ENCODE data around the gene MT3.

Gene MT3

DNA sequence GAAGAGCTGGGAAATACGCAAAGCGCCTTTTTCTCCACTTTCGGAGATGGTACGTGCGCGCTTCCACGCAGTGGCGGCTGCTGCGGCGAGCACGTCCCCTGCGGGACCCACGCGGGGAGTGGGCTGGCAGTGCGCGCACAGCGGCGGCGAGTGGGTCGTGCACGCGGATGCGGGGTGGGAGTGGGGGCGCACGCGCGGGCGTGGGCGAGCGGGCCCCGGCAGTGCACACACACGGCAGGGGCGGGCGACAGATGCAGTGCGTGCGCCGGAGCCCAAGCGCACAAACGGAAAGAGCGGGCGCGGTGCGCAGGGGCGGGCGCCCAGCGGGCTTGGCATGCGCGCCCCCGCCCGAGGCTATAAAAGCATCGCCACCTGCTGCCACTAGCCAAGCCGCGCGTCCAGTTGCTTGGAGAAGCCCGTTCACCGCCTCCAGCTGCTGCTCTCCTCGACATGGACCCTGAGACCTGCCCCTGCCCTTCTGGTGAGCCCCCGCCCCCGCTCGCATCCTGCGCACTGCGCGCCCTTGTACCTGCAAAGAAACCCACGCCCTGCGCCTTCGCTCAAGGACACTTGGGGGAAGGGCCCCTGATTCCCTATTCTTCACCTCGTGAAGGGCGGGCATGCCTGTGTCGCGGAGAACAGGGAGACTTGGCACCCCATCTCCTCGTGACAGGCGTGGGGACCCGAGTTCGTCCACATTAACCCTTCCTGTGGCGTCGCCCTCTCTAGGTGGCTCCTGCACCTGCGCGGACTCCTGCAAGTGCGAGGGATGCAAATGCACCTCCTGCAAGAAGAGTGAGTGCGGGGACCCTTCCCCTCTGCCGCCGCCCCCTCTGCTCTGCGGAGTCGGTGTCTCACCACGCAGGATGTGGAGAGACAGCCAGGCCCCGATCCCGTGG is at the start of gene MT3:
TSS of gene MT3 (plus strand) at position 388 of the 899 bp plus-strand sequence. CDS start at position 451, 63 bp downstream.
- H3K27me3 Mint-ChIP-seq = no peaks in the 10 kb centered on the region
- H3K9me3 Mint-ChIP-seq (ENCODE audit: low read depth) = no peaks in the 10 kb centered on the region
- no peaks in the 10 kb centered on the region for H3K36me3 Mint-ChIP-seq
- peak within 1 kb of the TSS; percentile 90 for H3K4me3 Mint-ChIP-seq
- no peak within 1 kb of the TSS for H3K27ac Mint-ChIP-seq
- peaks cover 14% of the 10 kb centered on the region for H3K4me1 Mint-ChIP-seq (ENCODE audit: low read depth)

GRCh38 chr16:56539656-56540055 is 49.7 kb upstream of the MT3 start:
- H3K9me3 Mint-ChIP-seq (ENCODE audit: low read depth) = no peaks in the 10 kb centered on the region
- H3K27ac Mint-ChIP-seq = no peak overlapping the region
- H3K4me1 Mint-ChIP-seq (ENCODE audit: low read depth) = no peaks in the 10 kb centered on the region
- peaks cover 2% of the 10 kb centered on the region for H3K36me3 Mint-ChIP-seq
- H3K4me3 Mint-ChIP-seq = no peak overlapping the region
- peaks cover 8% of the 10 kb centered on the region for H3K27me3 Mint-ChIP-seq

GRCh38 chr16:56542039-56542438 is 47.3 kb upstream of the MT3 start:
- peaks cover 8% of the 10 kb centered on the region for H3K27me3 Mint-ChIP-seq

DNA sequence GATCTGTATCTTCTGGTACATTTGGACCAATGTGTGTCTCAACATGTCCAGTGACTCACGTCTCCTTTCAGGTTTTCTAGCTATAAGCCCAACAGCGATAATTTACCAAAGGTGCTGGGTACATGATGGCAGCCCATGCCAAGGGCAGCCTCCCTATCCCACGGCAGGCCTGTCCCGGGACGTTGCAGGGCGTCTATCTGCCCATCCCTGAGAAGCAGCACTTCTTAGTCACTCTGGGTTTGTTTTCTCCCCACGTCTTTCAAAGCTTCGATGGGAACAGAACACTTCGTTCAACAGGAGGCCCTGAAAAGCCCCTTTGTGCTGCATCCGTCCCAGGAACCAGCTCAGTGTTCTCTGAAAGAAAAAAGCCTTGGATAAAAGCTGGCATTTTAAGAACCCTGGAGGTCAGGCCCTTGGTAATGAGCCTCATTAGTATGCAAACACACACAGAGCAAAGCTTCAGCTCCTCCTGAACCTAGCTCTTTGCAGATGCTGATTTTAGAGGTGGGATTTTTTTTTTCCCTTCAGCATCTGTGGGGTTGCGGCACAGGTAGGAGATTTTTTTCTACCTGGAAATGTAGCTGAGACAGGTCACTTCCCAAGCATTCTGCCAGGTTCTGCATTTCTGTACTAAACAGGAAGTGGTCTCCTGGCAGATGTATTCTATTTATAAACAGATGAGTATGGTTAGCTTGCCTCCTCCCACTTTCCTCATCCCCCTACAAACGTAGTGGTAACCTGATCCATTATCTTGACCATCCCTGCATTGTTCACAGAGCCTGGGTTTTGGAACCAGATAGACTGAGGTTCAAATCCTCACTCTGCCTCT is 42.0 kb upstream of the MT3 start:
- no peak overlapping the region for H3K4me3 Mint-ChIP-seq
- H3K4me1 Mint-ChIP-seq (ENCODE audit: low read depth) = peaks cover 19% of the 10 kb centered on the region
- peaks cover 2% of the 10 kb centered on the region for H3K36me3 Mint-ChIP-seq
- no peaks in the 10 kb centered on the region for H3K9me3 Mint-ChIP-seq (ENCODE audit: low read depth)
- H3K27me3 Mint-ChIP-seq = no peaks in the 10 kb centered on the region
- H3K27ac Mint-ChIP-seq = no peak overlapping the region

More at GRCh38 chr16:56542039-56542438, 47.3 kb upstream of the MT3 start:
- Mint-ChIP-seq H3K4me1 (ENCODE audit: low read depth) (peaks cover under 1% of the 10 kb centered on the region), H3K4me3 (no peak overlapping the region), H3K27ac (no peak overlapping the region), H3K36me3 (peaks cover 2% of the 10 kb centered on the region), H3K9me3 (ENCODE audit: low read depth) (no peaks in the 10 kb centered on the region)

- Mint-ChIP-seq H3K27ac (no peak overlapping the region), H3K4me1 (ENCODE audit: low read depth) (peaks cover 19% of the 10 kb centered on the region), H3K4me3 (no peak overlapping the region), H3K27me3 (no peaks in the 10 kb centered on the region), H3K9me3 (ENCODE audit: low read depth) (no peaks in the 10 kb centered on the region), H3K36me3 (peaks cover 2% of the 10 kb centered on the region)
Measured at GRCh38 chr16:56547949-56548567, 41.3 kb upstream of the MT3 start.

- Mint-ChIP-seq H3K9me3 (ENCODE audit: low read depth) (no peaks in the 10 kb centered on the region), H3K27ac (no peak overlapping the region), H3K27me3 (peaks cover 2% of the 10 kb centered on the region), H3K4me1 (ENCODE audit: low read depth) (peaks cover 19% of the 10 kb centered on the region), H3K4me3 (no peak overlapping the region), H3K36me3 (peaks cover 2% of the 10 kb centered on the region)
Measured at GRCh38 chr16:56549161-56549560, 40.2 kb upstream of the MT3 start.

DNA sequence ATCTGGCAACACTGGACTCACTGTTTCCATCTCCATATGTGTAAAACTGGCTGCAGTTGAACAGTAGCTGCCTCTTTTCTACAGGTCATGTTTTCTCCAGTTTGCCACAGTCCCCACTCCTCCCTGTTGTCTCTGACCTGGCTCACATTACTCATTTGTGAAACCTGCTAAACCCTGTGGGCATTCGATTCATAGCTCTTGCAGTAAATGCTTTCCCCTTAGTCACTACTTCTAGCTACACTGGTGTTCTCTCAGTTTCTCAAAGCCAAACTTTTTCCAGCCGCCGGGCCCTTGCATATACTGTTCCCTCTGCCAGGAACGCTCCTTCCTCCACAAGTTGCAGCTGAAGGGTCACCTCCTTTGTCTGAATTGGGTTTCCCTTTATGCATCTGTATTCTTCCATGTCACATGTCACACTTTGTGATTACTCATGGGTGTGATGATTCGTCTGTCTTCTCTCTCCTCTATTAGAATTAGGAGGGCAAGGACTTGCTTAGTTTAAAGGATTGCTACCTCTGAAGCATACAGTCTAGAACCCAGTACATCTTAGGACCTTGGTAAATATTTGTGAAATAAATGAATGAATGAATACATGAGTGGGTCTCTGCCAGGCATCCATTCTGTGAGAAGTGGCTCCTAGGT is 39.5 kb upstream of the MT3 start:
- H3K9me3 Mint-ChIP-seq (ENCODE audit: low read depth) = no peaks in the 10 kb centered on the region
- peak overlapping the region; percentile 28 for H3K27ac Mint-ChIP-seq
- peaks cover 2% of the 10 kb centered on the region for H3K27me3 Mint-ChIP-seq
- H3K36me3 Mint-ChIP-seq = peaks cover 2% of the 10 kb centered on the region
- no peak overlapping the region for H3K4me3 Mint-ChIP-seq
- peaks cover 19% of the 10 kb centered on the region for H3K4me1 Mint-ChIP-seq (ENCODE audit: low read depth)

DNA sequence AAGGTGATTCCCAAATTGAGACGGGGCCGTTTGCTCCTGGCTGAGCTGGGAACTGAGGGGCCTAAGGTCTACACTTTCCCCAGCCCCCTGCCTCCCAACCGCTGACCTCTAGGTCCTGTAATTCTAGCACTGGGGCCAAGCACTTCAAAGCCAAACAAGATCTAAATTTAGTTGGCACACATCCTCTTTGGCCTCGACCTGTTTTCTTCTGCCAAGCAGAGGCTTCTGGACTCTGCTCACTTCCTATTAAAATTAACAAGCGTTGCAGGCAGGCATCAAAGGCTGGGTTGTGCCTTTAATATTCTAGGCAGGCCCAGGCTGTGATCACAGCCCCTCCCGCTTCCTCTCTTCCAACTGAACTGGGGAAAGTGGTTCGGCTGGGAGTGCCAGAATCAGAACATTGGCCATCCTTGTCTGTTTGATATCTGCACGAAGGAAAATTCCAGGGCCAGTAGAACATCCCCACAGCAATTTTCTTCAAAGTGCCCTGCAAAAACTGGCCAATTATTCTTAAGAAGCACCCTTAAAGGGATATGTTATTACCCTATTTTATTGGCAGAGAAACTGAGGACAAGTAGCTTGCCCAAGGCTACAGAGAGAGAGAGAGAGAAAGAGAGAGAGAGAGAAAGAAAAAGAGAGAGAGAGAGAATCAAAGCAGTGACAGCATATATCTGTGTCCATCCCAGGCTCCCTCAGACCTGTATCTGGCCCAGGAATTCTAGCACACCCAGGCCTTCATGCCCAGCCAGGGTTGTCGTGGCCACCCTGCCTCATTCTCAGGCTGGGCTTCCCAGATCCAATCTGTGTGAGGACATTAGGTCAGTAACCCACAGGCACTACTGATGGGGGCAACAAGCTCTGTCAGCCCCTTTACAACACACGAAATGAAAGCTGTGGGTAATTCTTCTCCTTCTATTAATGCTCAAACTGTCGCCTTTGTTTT is 37.3 kb upstream of the MT3 start:
- peaks cover 4% of the 10 kb centered on the region for H3K27me3 Mint-ChIP-seq
- no peak overlapping the region for H3K4me3 Mint-ChIP-seq
- H3K27ac Mint-ChIP-seq = no peak overlapping the region
- peaks cover 18% of the 10 kb centered on the region for H3K4me1 Mint-ChIP-seq (ENCODE audit: low read depth)
- no peaks in the 10 kb centered on the region for H3K9me3 Mint-ChIP-seq (ENCODE audit: low read depth)
- peaks cover 2% of the 10 kb centered on the region for H3K36me3 Mint-ChIP-seq

GRCh38 chr16:56554441-56554840 is 34.9 kb upstream of the MT3 start:
- Mint-ChIP-seq H3K4me3 (no peak overlapping the region), H3K27ac (no peak overlapping the region), H3K36me3 (peaks cover 2% of the 10 kb centered on the region), H3K27me3 (peaks cover 4% of the 10 kb centered on the region), H3K4me1 (ENCODE audit: low read depth) (peaks cover 5% of the 10 kb centered on the region), H3K9me3 (ENCODE audit: low read depth) (no peaks in the 10 kb centered on the region)

DNA sequence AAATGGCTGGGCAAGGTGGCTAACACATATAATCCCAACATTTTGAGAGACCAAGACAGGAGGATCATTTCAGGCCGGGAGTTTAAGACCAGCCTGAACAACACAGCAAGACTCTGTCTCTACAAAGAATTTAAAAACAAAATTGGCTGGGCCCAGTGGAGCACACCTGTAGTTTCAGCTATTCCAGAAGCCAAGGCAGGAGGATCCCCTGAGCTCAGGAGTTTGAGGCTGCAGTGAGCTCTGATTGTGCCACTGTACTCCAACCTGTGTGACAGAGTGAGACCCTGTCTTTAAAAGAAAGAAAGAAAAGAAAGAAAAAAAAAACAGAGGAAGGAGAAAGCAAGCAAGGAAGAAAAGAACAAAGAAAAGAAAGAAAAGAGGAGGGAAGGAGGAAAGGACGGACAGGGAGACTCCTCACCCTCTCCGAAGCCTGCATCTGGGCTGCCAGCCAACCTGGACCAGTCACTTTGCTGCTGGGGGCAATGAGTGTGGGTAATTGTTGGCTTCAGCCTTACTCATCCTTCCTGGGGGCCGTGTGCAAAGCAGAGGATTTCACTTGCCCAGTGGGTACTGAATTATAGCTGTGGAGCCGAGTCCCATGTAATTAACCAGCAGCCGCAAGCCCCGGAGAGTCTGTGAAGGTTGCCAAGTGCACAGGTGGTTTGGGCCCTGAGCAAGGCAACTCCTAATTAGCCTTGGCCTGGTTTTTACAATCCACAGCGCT is 31.1 kb upstream of the MT3 start:
- H3K9me3 Mint-ChIP-seq (ENCODE audit: low read depth) = no peaks in the 10 kb centered on the region
- no peaks in the 10 kb centered on the region for H3K36me3 Mint-ChIP-seq
- H3K4me1 Mint-ChIP-seq (ENCODE audit: low read depth) = no peaks in the 10 kb centered on the region
- peaks cover 10% of the 10 kb centered on the region for H3K27me3 Mint-ChIP-seq
- H3K4me3 Mint-ChIP-seq = no peak overlapping the region
- no peak overlapping the region for H3K27ac Mint-ChIP-seq

DNA sequence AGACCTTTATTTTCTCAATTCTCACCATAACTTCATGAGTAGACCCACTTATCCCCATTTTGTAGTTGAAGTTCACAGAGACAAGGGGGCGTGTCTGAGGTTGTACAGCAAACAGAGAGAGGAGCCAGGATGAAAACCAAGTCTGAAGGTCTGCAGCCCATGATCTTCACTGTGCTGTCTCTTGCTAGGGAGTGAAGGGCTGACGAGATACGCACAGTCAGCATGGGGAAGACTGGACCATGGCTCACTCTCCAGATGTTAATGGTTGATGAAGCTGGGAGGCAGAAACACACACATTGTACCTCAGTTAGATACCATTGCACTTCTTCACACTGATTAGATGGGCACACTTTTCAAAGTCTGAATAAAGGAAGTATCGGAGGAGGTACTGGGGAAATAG is 30.2 kb upstream of the MT3 start:
- Mint-ChIP-seq H3K4me3 (no peak overlapping the region), H3K27me3 (peaks cover 8% of the 10 kb centered on the region), H3K27ac (no peak overlapping the region), H3K9me3 (ENCODE audit: low read depth) (no peaks in the 10 kb centered on the region), H3K4me1 (ENCODE audit: low read depth) (no peaks in the 10 kb centered on the region), H3K36me3 (no peaks in the 10 kb centered on the region)

DNA sequence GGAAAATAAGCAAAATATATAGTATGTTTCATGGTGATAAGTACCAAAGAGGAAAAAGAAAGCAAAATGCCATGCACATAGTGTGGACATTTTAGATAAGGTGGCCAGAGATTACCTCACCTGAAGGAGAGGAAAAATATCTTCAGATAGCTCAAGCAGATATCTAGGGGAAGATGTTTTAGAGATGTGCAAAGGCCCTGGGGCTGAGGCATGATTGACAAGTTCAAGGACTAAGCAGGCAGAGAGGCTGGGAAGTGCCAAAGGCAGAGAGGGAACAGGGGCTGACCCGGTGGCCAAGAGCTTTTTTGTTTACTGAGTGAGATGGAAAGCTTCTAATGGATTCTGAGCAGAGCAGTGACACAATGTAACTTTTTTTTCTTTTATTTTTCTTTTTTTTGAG is 28.9 kb upstream of the MT3 start:
- Mint-ChIP-seq H3K4me3 (no peak overlapping the region), H3K36me3 (no peaks in the 10 kb centered on the region), H3K27me3 (peaks cover 8% of the 10 kb centered on the region), H3K9me3 (ENCODE audit: low read depth) (no peaks in the 10 kb centered on the region), H3K27ac (no peak overlapping the region), H3K4me1 (ENCODE audit: low read depth) (no peaks in the 10 kb centered on the region)

DNA sequence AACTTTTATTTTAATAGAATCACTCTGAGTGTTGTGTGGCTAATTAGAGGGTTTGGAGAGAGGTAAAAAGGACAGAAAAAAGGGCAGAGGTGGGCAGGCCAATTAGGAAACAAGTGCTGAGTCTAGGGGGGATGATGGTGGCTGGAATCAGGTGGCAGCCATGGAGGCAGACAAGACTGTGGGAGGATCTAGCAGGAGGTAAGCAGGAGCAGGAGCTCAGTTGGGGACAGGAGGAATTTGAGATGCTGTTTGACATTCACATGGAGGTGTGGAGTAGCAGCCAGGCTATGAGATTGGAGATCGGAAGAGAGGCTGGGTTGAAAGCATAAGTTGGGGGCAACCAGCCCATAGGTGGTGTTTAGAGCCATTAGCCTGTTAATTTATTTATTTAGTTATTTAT is 28.2 kb upstream of the MT3 start:
- Mint-ChIP-seq H3K4me3 (no peak overlapping the region), H3K4me1 (ENCODE audit: low read depth) (no peaks in the 10 kb centered on the region), H3K9me3 (ENCODE audit: low read depth) (no peaks in the 10 kb centered on the region), H3K27me3 (peaks cover 7% of the 10 kb centered on the region), H3K27ac (no peak overlapping the region), H3K36me3 (no peaks in the 10 kb centered on the region)
